GM21367 (cell line): Measurements from ENCODE around the gene OSBP2.

ENCODE experiments used
- ATAC-seq: cut with Tn5 transposase; IDR thresholded peaks from one replicate; pipeline ENCODE4 v1.9.1; 2021; ENCODE audit not compliant: unreplicated experiment

OSBP2 gene, protein sequence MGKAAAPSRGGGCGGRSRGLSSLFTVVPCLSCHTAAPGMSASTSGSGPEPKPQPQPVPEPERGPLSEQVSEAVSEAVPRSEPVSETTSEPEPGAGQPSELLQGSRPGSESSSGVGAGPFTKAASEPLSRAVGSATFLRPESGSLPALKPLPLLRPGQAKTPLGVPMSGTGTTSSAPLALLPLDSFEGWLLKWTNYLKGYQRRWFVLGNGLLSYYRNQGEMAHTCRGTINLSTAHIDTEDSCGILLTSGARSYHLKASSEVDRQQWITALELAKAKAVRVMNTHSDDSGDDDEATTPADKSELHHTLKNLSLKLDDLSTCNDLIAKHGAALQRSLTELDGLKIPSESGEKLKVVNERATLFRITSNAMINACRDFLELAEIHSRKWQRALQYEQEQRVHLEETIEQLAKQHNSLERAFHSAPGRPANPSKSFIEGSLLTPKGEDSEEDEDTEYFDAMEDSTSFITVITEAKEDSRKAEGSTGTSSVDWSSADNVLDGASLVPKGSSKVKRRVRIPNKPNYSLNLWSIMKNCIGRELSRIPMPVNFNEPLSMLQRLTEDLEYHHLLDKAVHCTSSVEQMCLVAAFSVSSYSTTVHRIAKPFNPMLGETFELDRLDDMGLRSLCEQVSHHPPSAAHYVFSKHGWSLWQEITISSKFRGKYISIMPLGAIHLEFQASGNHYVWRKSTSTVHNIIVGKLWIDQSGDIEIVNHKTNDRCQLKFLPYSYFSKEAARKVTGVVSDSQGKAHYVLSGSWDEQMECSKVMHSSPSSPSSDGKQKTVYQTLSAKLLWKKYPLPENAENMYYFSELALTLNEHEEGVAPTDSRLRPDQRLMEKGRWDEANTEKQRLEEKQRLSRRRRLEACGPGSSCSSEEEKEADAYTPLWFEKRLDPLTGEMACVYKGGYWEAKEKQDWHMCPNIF

DNA sequence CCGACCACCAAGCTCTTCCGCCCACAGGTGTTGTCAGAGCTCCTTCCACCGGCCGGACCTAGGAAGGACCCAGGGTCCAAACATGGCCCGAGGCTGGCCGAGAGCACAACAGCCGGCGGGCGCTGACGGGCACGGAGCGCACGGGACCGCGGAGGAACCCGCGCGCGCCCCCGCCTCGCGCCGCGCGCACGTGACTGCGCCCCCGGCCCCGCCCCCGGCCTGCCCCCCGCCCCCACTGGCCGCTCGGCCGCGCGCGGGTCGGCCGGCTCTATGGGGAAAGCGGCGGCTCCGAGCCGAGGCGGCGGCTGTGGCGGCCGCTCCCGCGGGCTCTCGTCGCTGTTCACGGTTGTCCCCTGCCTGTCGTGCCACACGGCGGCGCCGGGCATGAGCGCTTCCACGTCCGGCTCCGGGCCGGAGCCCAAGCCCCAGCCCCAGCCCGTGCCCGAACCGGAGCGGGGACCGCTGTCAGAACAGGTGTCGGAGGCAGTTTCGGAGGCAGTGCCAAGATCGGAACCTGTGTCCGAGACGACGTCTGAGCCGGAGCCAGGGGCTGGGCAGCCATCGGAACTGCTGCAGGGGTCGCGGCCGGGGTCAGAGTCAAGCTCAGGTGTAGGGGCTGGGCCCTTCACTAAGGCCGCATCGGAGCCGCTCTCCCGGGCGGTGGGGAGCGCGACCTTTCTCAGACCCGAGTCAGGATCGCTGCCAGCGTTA is at the start of gene OSBP2:
Gene OSBP2, plus strand, starts transcription at position 235 of the 711 bp plus-strand sequence. Its CDS starts 36 bp downstream, at position 271.
- no peak for ATAC-seq

DNA sequence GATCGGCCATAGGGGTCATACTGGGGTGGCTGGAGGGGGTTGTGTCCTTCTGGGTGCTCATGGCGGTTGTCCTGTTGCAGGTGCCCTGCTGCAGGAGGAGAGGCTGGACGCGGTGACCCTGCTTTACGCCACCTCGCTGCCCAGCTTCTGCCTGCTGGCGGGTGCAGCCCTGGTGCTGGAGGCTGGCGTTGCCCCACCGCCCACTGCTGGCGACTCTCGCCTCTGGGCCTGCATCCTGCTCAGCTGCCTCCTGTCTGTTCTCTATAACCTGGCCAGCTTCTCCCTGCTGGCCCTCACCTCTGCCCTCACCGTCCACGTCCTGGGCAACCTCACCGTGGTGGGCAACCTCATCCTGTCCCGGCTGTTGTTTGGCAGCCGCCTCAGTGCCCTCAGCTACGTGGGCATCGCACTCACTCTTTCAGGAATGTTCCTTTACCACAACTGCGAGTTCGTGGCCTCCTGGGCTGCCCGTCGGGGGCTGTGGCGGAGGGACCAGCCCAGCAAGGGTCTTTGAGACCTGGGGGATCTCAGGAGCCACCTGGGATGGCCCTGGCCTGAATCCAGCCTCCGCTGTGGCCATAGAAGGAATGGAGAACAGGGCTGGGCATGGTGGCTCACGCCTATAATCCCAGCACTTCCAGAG is 48.0 kb upstream of the OSBP2 start:
- no peak for ATAC-seq

DNA sequence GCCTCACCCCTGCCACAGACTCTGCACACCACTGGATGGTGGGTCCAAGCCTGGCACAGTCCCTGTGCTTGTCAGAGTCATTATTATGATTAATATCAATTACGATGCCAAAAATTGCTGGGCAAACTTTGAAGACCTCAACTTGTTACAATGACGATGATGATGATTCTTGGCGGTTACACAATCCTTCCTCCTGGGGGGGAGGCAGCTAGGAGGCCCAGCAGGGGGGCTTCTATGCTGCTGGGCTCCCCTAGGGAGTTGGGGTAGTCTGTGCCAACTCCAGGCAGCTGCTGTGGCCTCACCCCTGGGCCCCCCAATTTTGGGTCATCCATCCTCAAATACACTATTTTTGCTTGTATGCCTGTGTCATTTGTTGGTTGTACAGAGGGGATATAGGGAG is 47.1 kb upstream of the OSBP2 start:
- ATAC-seq = no peak

DNA sequence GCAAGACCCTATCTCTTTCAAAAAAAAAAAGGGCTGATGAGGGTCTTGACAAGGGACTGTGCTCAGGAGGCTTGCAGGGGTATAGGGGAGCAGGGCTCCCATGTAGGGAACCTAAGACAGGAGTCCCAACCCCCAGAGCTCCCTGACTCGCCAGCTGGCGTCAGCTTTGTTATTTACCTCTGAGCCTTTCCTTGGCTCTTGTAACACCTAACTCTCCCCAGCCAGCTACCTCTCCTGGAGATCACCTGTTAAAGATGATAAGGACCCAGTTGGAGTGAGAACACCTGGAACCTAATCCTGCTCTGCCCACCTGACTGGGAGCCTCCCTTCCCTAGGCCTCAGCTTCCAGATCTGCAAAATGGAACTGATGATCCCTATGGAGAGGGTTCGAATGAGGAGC is 45.8 kb upstream of the OSBP2 start:
- no peak for ATAC-seq

DNA sequence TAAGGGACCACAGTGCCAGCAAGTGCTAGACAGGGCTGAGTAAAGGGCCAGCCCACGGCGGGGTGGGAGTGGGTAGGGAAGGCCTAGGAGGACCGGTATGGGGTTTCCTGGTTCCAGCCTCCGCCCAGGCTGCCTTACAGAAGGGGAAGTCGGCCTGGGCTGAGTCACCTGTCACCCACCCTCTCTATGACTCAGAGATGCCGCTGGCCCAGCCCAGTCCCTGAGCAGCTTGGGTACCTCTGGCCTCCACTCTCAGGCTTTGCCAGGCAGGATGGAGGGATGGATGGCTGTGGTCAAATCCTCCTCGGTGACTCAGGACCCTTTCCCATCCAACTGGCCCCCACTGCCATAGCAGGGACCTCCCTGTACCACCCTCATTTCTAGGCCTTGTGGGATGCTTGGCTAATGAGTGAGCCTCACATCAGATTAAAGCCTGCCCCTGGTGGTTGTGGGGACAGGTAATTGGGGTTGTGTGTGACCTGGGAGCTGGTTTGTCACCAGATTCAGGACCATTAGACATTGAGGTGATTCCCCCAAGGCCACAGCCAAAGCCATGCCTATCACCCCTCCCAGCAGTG is 45.2 kb upstream of the OSBP2 start:
- no peak for ATAC-seq

DNA sequence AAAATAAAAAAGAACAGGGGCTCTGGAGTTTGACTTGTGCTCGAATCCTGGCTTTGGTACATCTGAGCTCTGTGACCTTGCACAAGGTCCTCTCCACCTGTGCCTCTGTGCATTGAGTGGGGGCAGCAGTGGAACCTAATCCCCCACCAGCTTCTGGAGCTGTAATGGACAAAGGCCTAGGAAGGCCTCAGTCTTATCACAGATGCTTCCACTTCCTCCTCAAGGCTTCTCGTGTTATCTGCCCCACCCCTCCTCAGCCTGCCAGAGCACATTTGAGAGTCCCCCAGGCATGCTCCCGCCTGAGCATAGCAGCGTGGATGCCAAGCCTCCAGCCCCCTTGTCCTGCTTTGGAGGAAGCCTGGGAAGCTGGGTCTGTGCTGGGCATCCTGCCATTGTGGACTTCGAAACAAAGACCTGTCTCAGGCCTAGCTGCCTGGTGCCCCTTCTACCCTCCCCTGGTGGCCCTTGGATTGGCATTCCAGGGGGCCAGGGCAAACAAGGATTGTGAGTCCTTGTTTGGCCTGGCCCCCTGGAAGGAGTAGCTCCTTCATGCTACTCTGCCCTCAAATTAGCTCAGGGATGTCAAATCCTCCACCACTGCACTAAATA is 44.1 kb upstream of the OSBP2 start:
- no peak for ATAC-seq

DNA sequence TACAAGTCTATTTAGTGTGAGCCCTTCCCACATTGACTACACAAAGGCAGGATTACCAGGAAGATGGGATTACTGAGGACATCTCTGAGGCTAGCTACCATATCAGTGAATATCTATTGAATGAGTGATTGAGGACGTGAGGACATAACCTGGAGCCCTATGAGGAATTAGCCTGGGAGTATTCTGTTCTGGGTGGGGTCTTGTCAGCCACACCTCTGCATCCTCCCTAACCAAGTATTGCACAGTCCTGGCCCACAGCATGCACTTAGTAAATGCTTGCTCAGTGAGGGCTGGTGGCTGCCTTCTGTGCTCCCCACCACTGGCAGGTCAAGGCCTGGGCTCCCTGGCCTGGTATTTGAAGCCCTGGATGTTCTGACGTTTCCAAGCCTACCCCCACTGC is 41.8 kb upstream of the OSBP2 start:
- ATAC-seq = no peak

DNA sequence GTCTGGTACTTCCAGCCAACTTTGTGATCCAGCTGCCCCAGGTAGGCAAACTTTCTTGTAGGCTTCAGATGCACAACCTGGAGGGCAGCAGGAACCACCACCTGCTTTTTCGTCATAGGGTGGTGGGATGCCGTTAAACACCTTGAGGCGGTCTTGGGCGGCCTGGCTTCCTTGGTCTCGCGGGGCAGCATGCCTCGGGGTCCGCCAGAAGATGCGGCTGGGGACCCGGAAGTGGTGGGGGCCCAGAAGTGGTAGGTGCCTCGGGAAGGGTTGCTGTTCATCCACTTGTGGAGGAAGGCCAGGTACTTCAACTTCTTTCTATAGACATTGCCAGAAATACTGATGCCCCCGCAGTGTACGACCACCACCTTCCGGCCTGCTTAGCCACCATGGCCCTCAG is 40.3 kb upstream of the OSBP2 start:
- no peak for ATAC-seq

DNA sequence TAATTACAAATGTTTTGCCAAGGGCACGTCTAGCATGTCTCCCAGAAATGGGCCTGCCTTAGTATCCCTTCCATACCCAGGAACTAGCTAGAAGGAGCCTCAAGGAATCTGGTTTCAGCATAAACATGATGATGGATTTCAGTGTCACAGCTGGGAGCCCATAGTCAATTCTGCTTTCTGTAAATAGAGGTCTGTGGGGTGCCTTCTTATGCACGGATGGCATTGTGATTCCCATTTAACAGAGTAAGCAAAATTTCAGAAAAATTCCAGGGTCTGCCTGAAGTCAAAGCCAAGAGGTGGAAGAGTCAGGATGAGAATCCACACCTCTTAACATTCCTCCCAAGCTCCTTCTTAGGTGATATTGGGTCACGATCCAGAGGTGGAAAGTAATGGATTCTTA is 39.1 kb upstream of the OSBP2 start:
- no peak for ATAC-seq

DNA sequence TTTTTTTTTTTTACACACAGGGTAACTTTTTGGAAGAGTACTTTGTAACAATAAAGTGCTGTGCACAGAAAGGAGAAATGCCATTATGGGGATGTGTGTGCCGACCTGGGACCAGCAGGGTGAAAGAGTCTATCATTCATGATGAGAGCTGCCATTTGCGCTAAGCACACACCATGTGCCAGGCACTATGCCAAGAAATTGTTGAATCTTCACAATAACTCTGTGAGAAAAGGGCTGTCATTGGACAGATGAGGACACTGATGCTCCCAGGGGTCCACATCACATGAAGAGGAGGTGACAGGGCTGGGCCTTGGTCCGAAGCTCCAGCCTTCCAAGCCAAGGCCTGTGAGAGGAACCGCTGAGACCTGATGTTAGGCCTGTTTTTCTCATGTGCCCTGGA is 32.6 kb upstream of the OSBP2 start:
- ATAC-seq = no peak

DNA sequence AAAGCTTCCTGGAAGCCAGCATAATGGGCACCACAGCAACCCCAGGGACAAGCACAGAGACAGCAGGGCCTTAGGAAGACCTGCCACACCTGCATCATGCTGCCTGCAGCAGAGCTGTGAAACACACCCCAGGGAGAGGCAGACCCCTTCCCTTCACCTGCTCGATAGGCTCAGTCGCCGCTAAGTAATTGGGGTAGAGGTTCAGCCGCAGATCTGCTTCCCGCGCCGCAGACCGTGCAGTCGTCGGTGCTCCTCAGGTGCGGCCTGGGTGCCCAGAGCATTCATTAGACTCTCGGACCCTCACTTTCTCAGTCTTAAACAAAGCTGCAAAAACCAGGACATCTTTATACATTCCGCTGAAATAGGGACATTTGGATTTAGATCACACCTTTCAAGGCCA is 29.9 kb upstream of the OSBP2 start:
- no peak for ATAC-seq

DNA sequence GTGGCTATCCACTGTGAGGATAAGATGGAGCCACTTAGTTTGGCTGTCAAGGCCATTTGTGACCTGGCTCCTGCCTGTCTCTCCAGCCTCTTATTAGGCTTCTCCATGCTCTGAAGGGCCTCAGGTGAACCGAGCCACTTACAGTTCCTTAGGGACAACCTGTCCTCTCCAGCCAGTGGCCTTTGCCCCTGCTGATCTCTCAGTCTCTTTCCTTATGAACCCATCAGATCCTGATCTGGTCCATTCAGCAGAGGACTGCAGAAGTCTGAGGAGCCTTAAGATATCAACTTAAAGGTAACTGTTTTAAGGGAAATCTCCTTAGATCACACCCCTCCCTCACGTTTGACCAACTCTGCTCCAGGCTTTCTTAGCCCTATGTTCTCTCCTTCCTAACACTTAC is 29.4 kb upstream of the OSBP2 start:
- ATAC-seq = no peak

DNA sequence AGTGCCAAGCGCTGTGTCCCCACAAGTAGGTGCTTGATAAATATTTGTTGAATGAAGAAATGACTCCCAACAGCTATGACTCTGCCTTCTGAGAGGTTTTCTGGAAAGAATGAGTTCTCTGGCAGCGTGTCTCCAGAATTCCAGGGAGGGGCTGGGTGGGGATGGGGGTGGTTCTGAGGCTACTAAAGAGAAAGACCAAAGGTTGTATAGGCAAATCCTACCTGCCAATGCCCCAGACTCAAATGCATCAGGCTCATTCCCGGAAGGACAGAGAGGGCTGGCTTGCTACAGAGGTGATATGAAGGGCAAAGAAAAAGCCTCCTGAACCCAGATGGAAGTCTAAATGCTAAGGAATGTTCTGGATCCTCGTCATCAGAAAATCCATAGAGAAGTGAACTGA is 28.9 kb upstream of the OSBP2 start:
- no peak for ATAC-seq

DNA sequence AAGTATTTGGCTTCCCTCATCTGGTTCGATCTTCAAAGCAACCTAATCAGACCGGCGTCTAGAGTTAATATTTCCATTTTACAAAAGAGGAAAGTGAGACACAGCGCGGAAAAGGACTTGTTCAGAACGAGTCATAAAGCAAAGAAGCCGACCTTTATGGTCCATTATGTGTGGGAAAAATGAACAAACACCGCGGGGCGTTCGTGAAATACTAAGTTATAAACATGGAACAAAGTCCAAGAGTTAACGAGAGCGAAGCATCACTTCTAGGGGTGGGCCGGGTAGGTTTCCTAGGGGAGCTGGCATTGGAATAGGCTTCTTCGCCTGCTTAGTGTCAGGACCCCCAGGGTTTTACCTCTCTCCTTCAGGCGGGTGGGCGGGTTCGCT is 27.6 kb upstream of the OSBP2 start:
- ATAC-seq = peak; percentile 8

DNA sequence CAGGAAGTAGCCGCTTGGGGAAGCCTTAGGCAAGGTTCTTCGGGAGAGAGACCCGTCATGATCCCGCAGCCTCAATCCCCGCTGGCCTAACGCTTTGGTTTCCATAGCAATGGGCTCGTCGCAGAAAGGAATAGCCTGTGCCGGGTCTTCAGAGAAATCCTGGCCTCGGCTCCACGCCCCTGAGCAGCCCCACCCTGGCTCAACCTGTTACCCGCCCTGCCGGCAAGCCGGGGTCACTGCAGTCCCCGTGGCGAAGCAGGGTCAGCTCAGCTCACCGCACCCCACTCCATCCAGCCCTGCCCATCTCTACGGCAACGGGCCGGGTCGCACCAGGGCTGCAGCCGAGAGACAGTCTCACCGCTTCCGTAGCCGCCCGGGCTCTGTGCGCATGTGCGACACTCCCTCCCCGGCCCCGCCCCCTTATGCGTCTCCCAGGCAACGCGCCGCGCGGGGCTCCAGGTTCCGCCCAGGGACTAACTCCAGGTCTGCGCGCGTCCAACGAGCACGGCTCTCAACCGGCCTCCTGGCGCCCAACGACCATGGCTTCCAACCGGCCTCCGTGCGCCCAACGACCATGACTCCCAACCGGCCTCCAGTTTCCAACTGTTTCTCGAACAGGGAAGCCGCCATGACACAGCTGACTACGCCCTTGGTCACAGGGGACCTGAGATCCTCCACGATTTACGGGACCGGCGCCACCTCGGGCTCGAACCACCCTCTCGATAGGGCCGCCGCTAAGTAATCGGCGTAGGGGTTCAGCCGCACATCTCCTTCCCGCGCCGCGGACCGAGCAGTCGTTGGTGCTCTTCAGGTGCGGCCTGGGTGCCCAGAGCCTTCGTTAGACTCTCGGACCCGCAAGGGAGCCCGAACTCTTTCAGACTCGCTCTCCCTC is 26.9 kb upstream of the OSBP2 start, which contains the start of gene DUSP18:
Gene DUSP18, minus strand, starts transcription at position 382 of the 892 bp plus-strand sequence. CDS start 3,872 bp downstream, outside the sequence.
- ATAC-seq = peak; percentile 84

DNA sequence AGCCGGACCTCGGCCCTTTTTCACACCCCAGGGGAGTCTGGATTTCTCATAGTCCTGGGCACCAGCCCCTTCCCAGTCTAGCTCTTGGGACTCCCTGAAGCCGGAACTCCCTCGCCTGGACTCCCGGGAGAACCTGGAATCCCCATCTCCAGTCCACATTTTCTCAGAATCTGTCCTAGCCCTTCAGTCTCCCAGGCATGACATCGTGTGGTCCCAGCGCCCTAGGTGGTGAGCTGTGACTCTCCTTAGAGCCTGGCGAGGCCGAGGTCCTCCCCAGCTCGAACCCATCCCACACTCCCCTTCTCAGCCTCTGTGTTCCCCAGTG is 26.3 kb upstream of the OSBP2 start:
- no peak for ATAC-seq

DNA sequence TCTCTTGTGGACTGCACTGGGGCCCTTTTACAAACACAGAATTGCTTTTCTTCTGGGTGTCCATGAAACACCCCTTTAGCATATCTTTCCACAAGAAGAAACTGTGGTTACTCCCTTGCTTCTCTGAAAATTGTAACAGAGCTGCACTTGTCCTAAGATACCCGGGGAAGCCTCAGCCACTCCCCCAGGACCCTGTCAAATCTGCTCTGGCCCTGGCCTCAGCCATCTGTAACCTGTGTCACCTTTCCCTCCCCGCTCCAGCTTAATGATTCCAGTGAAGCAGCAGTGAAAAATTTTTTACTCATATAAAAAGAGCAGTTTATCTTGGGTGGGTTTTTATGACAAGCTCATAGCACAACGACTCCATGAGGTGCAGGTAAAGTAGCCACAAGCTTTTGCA is 23.6 kb upstream of the OSBP2 start:
- ATAC-seq = no peak

DNA sequence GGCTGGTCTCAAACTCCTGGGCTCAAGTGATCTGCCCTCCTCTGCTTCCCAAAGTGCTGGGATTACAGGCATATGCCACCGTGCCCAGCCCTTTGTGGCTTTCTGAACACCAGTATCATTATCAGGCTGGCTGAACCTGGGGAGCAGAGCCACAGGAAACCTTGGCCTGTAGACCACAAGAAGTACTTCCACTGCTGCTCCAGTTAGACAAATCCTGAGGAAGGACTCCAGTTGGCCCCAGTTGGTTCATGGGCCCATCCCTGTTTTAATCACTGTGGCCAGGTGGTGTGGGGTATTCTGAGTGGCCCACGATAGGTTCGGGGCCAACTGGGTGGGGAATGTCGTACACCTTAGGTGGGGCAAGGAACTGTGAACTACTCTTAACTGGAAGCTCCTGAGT is 21.5 kb upstream of the OSBP2 start:
- no peak for ATAC-seq

DNA sequence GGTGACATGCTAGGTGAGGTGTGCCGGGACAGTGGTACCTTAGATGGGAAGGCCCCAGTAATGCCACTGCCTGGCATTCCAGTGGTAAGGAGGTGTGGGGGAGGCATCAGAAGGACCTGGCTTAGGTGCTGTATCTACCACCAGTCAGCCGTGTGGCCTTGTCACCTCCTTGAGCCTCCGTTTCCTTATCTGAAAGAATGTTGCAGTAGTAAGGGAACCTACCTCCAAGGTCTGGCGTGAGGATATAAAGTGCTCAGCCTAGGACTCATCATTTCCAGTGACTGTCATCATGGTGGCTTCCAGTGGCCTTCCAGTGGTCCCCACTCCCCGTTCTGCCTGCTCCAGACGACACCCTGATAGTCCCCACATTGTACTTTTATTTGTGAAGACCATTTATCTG is 20.2 kb upstream of the OSBP2 start:
- no peak for ATAC-seq
